Measurements from ENCODE around the gene SH3RF3.
A peak's percentile ranks its signal among the peaks of the same experiment; 100 is the strongest.
"Not testable (repeated sequence)": the region's sequence is repeated elsewhere in the genome, so short reads cannot be mapped to it uniquely, and the experiment has no call there.

SH3RF3 gene

GRCh38 chr2:109532728-109533076 lies 403.7 kb downstream of the SH3RF3 start:
- DNase-seq: no peak

- no peak for DNase-seq
These were observed 404.8 kb downstream of the SH3RF3 start for GRCh38 chr2:109533823-109534222.

GRCh38 chr2:109535217-109535946 lies 406.4 kb downstream of the SH3RF3 start:
- DNase-seq: peak; percentile 23

GRCh38 chr2:109536556-109536955 lies 407.6 kb downstream of the SH3RF3 start:
- DNase-seq: not testable (repeated sequence)

- no peak for DNase-seq
These were observed 408.7 kb downstream of the SH3RF3 start for GRCh38 chr2:109537565-109538222.

- no peak for DNase-seq
These were observed 409.5 kb downstream of the SH3RF3 start for GRCh38 chr2:109538546-109538945.

- DNase-seq: no peak
These were observed 413.4 kb downstream of the SH3RF3 start for GRCh38 chr2:109542384-109542783.

GRCh38 chr2:109545828-109546713 lies 417.1 kb downstream of the SH3RF3 start:
- peak; percentile 60 for DNase-seq

GRCh38 chr2:109547280-109547679 lies 418.3 kb downstream of the SH3RF3 start:
- no peak for DNase-seq

GRCh38 chr2:109549016-109549590 lies 420.1 kb downstream of the SH3RF3 start:
- no peak for DNase-seq
